NCI-H2107 treated with DMSO at 0.1 percent for 48 hours (cell line): ENCODE measurements around the gene TAC4.

Experiments
- DNase-seq: peaks from one replicate; lab custom pipeline; 2025; ENCODE audit not compliant: unreplicated experiment; lab: John Stamatoyannopoulos, UW

Gene TAC4

GRCh38 chr17:49848019-49848473 lies at the start of gene TAC4:
Gene TAC4 (minus strand): TSS chr17:49848069. CDS start chr17:49848017, 52 bp downstream.
- no peak for DNase-seq

GRCh38 chr17:49896860-49897259 lies 49.0 kb upstream of the TAC4 start:
- no peak for DNase-seq

GRCh38 chr17:49896222-49896621 lies 48.4 kb upstream of the TAC4 start:
- no peak for DNase-seq

- no peak for DNase-seq
These were observed 47.9 kb upstream of the TAC4 start for GRCh38 chr17:49895812-49896211.

- no peak for DNase-seq
These were observed 46.9 kb upstream of the TAC4 start for GRCh38 chr17:49894761-49895160.

- no peak for DNase-seq
These were observed 44.0 kb upstream of the TAC4 start for GRCh38 chr17:49891694-49892389.

- no peak for DNase-seq
These were observed 43.4 kb upstream of the TAC4 start for GRCh38 chr17:49891271-49891670.

GRCh38 chr17:49890852-49891251 lies 43.0 kb upstream of the TAC4 start:
- DNase-seq = no peak

- DNase-seq = no peak
These were observed 42.4 kb upstream of the TAC4 start for GRCh38 chr17:49890077-49890821.

GRCh38 chr17:49889500-49889899 lies 41.6 kb upstream of the TAC4 start:
- no peak for DNase-seq

- no peak for DNase-seq
These were observed 40.0 kb upstream of the TAC4 start for GRCh38 chr17:49887744-49888360.

- no peak for DNase-seq
These were observed 39.3 kb upstream of the TAC4 start for GRCh38 chr17:49887086-49887743.

- no peak for DNase-seq
These were observed 38.2 kb upstream of the TAC4 start for GRCh38 chr17:49886036-49886435.

GRCh38 chr17:49882434-49882833 lies 34.6 kb upstream of the TAC4 start:
- DNase-seq = no peak

- no peak for DNase-seq
These were observed 33.2 kb upstream of the TAC4 start for GRCh38 chr17:49881054-49881402.

GRCh38 chr17:49880291-49881053 lies 32.6 kb upstream of the TAC4 start:
- DNase-seq = no peak

GRCh38 chr17:49878931-49879904 lies 31.3 kb upstream of the TAC4 start:
- DNase-seq = no peak

- no peak for DNase-seq
These were observed 27.8 kb upstream of the TAC4 start for GRCh38 chr17:49875685-49876084.

- no peak for DNase-seq
These were observed 27.0 kb upstream of the TAC4 start for GRCh38 chr17:49874911-49875310.

- no peak for DNase-seq
These were observed 26.1 kb upstream of the TAC4 start for GRCh38 chr17:49873926-49874325.
